Stimulated activated CD4-positive, alpha-beta T cell treated with anti-CD3 and anti-CD28 coated beads, Interleukin-2, amount 100 ng/mL, for 48 hours (primary cell): ENCODE measurements around the gene CD244.
"Not testable (repeated sequence)": the region's sequence is repeated elsewhere in the genome, so short reads cannot be mapped to it uniquely, and the experiment has no call there.

Experiments used
- DNase-seq, 2 donors: peaks; one replicate each; pipeline ENCODE4 v3.0.0-alpha.2; 2020

Gene CD244

GRCh38 chr1:160862203-160863060 is at the start of gene CD244:
Gene CD244, minus strand, starts transcription at chr1:160862887. Its CDS starts 210 bp downstream, at chr1:160862677.
- DNase-seq: peak; percentile 41 to 42

GRCh38 chr1:160911925-160912324 is 49.2 kb upstream of the CD244 start:
- no peak for DNase-seq

GRCh38 chr1:160911441-160911840 is 48.8 kb upstream of the CD244 start:
- no peak for DNase-seq

- DNase-seq: no peak
Observed at GRCh38 chr1:160910170-160910750, 47.6 kb upstream of the CD244 start.

- DNase-seq: no peak
Observed at GRCh38 chr1:160907976-160908375, 45.3 kb upstream of the CD244 start.

GRCh38 chr1:160905617-160905989 is 42.9 kb upstream of the CD244 start:
- DNase-seq: no peak

- no peak for DNase-seq
Observed at GRCh38 chr1:160904783-160905616, 42.3 kb upstream of the CD244 start.

GRCh38 chr1:160902251-160902650 is 39.6 kb upstream of the CD244 start:
- DNase-seq: not testable (repeated sequence)

GRCh38 chr1:160901768-160902167 is 39.1 kb upstream of the CD244 start:
- DNase-seq: no peak

GRCh38 chr1:160900683-160901082 is 38.0 kb upstream of the CD244 start:
- not testable (repeated sequence) for DNase-seq

GRCh38 chr1:160894368-160895135 is 31.9 kb upstream of the CD244 start:
- DNase-seq: not testable (repeated sequence)

GRCh38 chr1:160891474-160891873 is 28.8 kb upstream of the CD244 start:
- no peak for DNase-seq

GRCh38 chr1:160888926-160889325 is 26.2 kb upstream of the CD244 start:
- DNase-seq: no peak

- no peak for DNase-seq
Observed at GRCh38 chr1:160887071-160887470, 24.4 kb upstream of the CD244 start.

- no peak for DNase-seq
Observed at GRCh38 chr1:160885042-160885441, 22.4 kb upstream of the CD244 start, which contains the start of gene ITLN1. Gene ITLN1, minus strand, starts transcription at chr1:160885180. Its CDS starts 303 bp downstream, at chr1:160884877.

- DNase-seq: no peak
Observed at GRCh38 chr1:160884579-160884978, 21.9 kb upstream of the CD244 start.

GRCh38 chr1:160883581-160884513 is 21.2 kb upstream of the CD244 start:
- no peak for DNase-seq

GRCh38 chr1:160882582-160882981 is 19.9 kb upstream of the CD244 start:
- no peak for DNase-seq

- not testable (repeated sequence) for DNase-seq
Observed at GRCh38 chr1:160881264-160881663, 18.6 kb upstream of the CD244 start.

- no peak for DNase-seq
Observed at GRCh38 chr1:160880216-160880615, 17.5 kb upstream of the CD244 start.

GRCh38 chr1:160879056-160879455 is 16.4 kb upstream of the CD244 start:
- DNase-seq: no peak
